Neural cell (in vitro differentiated cells): Measurements from ENCODE around the gene ARHGAP25. TPM values are rescaled to one million over a fixed set of nuclear protein-coding genes. Genes with fewer than 3 reads are reported as not detected.

Experiments
- H2AFZ ChIP-seq: fragments of 200-600, 300-800 bp; sonication (generic), shearing (Covaris generic); 2 replicates; pipeline ENCODE4 v1.6.0; 2014; ENCODE audit warnings: low read depth, mild to moderate bottlenecking, antibody characterized with exemption, low read length, moderate library complexity
- H3F3A ChIP-seq: fragments of 200-600 bp; shearing (Covaris generic); 2 replicates; pipeline ENCODE4 v1.6.1; 2016; ENCODE audit warnings: mild to moderate bottlenecking, moderate library complexity, mixed read lengths, antibody characterized with exemption, low read length; ENCODE audit not compliant: insufficient read depth, poor library complexity, severe bottlenecking
- H3K27ac ChIP-seq: fragments of 200-600, 300-800 bp; sonication (generic), shearing (Covaris generic); 2 replicates; pipeline ENCODE4 v1.5.1; 2014; ENCODE audit warnings: mild to moderate bottlenecking, low read length, moderate library complexity
- H3K27me3 ChIP-seq: fragments of 300-800, 200-600 bp; sonication (generic), shearing (Covaris generic); 2 replicates; pipeline ENCODE4 v1.6.0; 2014; ENCODE audit warnings: mild to moderate bottlenecking, low read depth, low read length, moderate library complexity; ENCODE audit not compliant: insufficient read depth
- H3K36me3 ChIP-seq: fragments of 300-800, 200-600 bp; sonication (generic), shearing (Covaris generic); 2 replicates; pipeline ENCODE4 v1.5.1; 2014; ENCODE audit warnings: mild to moderate bottlenecking, antibody characterized with exemption, low read length, moderate library complexity; ENCODE audit not compliant: insufficient read depth
- H3K4me2 ChIP-seq: fragments of 300-800, 200-600 bp; sonication (generic), shearing (Covaris generic); 2 replicates; pipeline ENCODE4 v1.6.0; 2014; ENCODE audit warnings: mild to moderate bottlenecking, low read length
- H3K4me3 ChIP-seq: fragments of 300-800, 200-600 bp; sonication (generic), shearing (Covaris generic); 2 replicates; pipeline ENCODE4 v1.5.1; 2014; ENCODE audit warnings: mild to moderate bottlenecking, low read length, moderate library complexity
- H3K79me2 ChIP-seq: fragments of 200-600 bp; shearing (Covaris generic); replicated peaks from 2 replicates; pipeline ENCODE4 v1.6.0; 2014; ENCODE audit warnings: mild to moderate bottlenecking, low read length, moderate library complexity; ENCODE audit not compliant: insufficient read depth
- H3K9ac ChIP-seq: fragments of 300-800, 200-600 bp; sonication (generic), shearing (Covaris generic); 2 replicates; pipeline ENCODE4 v1.6.1; 2016; ENCODE audit warnings: mild to moderate bottlenecking, low read length, mixed read lengths
- H3K9me2 ChIP-seq: fragments of 200-600 bp; shearing (Covaris generic); 2 replicates; pipeline ENCODE4 v1.6.1; 2016; ENCODE audit warnings: mild to moderate bottlenecking, low read length, mixed read lengths; ENCODE audit not compliant: insufficient read depth
- H3K9me3 ChIP-seq: fragments of 200-600, 300-800 bp; sonication (generic), shearing (Covaris generic); 2 replicates; pipeline ENCODE4 v1.6.1; 2016; ENCODE audit warnings: mild to moderate bottlenecking, mixed run types, low read length, moderate library complexity, mixed read lengths
- H4K20me1 ChIP-seq: fragments of 200-600 bp; shearing (Covaris generic); 2 replicates; pipeline ENCODE4 v1.6.1; 2016; ENCODE audit warnings: mild to moderate bottlenecking, mixed run types; ENCODE audit not compliant: insufficient read depth
- EP300 ChIP-seq: fragments of 450-650 bp; conservative IDR thresholded peaks from 2 replicates; pipeline ENCODE4 v1.6.1; 2014; ENCODE audit warnings: antibody characterized with exemption, mild to moderate bottlenecking, moderate library complexity; ENCODE audit not compliant: poor library complexity, severe bottlenecking
- EZH2 ChIP-seq: fragments of 200-600, 300-800 bp; shearing (Covaris generic), sonication (generic); IDR thresholded peaks from 2 replicates; pipeline ENCODE4 v1.6.1; 2014; ENCODE audit warnings: antibody characterized with exemption, low read length, borderline replicate concordance, mild to moderate bottlenecking; ENCODE audit not compliant: insufficient read depth, poor library complexity, severe bottlenecking
- MXI1 ChIP-seq: fragments of 450-650 bp; conservative IDR thresholded peaks from 2 replicates; pipeline ENCODE4 v1.6.1; 2014; ENCODE audit warnings: antibody characterized with exemption, mild to moderate bottlenecking; ENCODE audit not compliant: poor library complexity, severe bottlenecking
- POLR2AphosphoS5 ChIP-seq: IDR thresholded peaks from 2 replicates; pipeline ENCODE4 v1.6.1; 2012
- RAD21 ChIP-seq: fragments of 450-650 bp; conservative IDR thresholded peaks from 2 replicates; pipeline ENCODE4 v1.6.1; 2014; ENCODE audit warnings: antibody characterized with exemption, mild to moderate bottlenecking, moderate library complexity
- REST ChIP-seq: IDR thresholded peaks from 2 replicates; pipeline ENCODE4 v1.6.1; 2012; ENCODE audit warnings: borderline replicate concordance
- SMC3 ChIP-seq: fragments of 450-650 bp; conservative IDR thresholded peaks from 2 replicates; pipeline ENCODE4 v1.6.1; 2014; ENCODE audit warnings: antibody characterized with exemption, mild to moderate bottlenecking, moderate library complexity; ENCODE audit not compliant: poor library complexity
- TAF1 ChIP-seq: IDR thresholded peaks from 2 replicates; pipeline ENCODE4 v1.6.1; 2012; ENCODE audit warnings: low read depth
- polyA plus RNA-seq: library from polyadenylated mRNA; depleted of rRNA; stranded (reverse); fragments of >200 nt; gene quantifications from 2 replicates; pipeline ENCODE4 v1.2.3, GENCODE V29; 2014
- TF ChIP-seq, protein P1 (sequence below): fragments of 450-650 bp; IDR thresholded peaks from 2 replicates; pipeline ENCODE4 v1.5.1; 2014; ENCODE audit warnings: antibody characterized with exemption, mild to moderate bottlenecking, moderate library complexity; ENCODE audit not compliant: poor library complexity, severe bottlenecking

The ARHGAP25 gene
- polyA plus RNA-seq, 1 donor from 2014 or later, result not detected

DNA sequence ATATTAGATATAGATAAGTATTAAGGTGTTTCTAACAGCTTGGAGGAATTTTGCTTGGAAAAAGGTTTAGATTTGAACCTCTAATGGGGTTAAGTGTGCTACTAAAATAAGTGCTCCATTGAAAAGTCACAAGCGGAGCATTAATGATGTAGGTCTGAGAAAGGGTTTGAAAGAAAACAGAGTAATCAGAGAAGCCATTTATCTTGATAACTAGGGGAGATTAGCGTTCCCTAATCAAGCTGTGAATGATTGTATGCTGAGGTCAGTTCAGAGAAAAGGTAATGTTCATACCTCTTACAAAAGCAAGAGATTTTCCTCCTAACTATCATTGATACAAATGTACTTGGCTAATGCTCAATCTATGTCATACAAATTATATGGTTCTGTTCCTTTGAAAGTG, 1.5 kb downstream of the ARHGAP25 start:
- H2AFZ ChIP-seq, result no peak overlapping the region
- H3K27me3 ChIP-seq, result no peaks in the 10 kb centered on the region
- H3K9me2 ChIP-seq, result no peaks in the 10 kb centered on the region
- H3K36me3 ChIP-seq, result no peaks in the 10 kb centered on the region
- H3K79me2 ChIP-seq, result no peaks in the 10 kb centered on the region
- no peaks in the 10 kb centered on the region for H3F3A ChIP-seq
- no peaks in the 10 kb centered on the region for H3K9me3 ChIP-seq
- H3K27ac ChIP-seq, result no peak overlapping the region
- H4K20me1 ChIP-seq, result no peaks in the 10 kb centered on the region
- H3K9ac ChIP-seq, result no peak overlapping the region
- H3K4me3 ChIP-seq, result no peak overlapping the region
- no peak overlapping the region for H3K4me2 ChIP-seq
- peak; percentile 9 for TF ChIP-seq POLR2AphosphoS5
- no peak for TF ChIP-seq TAF1

- no peak for TF ChIP-seq RAD21
- no peak for TF ChIP-seq POLR2AphosphoS5
- no peak for TF ChIP-seq MXI1
- TF ChIP-seq SMC3, result no peak
- TF ChIP-seq EP300, result no peak
- no peak for TF ChIP-seq EZH2
- TF ChIP-seq REST, result no peak
- TF ChIP-seq, protein P1, sequence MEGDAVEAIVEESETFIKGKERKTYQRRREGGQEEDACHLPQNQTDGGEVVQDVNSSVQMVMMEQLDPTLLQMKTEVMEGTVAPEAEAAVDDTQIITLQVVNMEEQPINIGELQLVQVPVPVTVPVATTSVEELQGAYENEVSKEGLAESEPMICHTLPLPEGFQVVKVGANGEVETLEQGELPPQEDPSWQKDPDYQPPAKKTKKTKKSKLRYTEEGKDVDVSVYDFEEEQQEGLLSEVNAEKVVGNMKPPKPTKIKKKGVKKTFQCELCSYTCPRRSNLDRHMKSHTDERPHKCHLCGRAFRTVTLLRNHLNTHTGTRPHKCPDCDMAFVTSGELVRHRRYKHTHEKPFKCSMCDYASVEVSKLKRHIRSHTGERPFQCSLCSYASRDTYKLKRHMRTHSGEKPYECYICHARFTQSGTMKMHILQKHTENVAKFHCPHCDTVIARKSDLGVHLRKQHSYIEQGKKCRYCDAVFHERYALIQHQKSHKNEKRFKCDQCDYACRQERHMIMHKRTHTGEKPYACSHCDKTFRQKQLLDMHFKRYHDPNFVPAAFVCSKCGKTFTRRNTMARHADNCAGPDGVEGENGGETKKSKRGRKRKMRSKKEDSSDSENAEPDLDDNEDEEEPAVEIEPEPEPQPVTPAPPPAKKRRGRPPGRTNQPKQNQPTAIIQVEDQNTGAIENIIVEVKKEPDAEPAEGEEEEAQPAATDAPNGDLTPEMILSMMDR, result no peak
- no peak for TF ChIP-seq TAF1
- no peak overlapping the region for H3K4me3 ChIP-seq
- H3K27ac ChIP-seq, result no peak overlapping the region
- H4K20me1 ChIP-seq, result no peaks in the 10 kb centered on the region
- no peaks in the 10 kb centered on the region for H3K9me2 ChIP-seq
- H3K9me3 ChIP-seq, result no peaks in the 10 kb centered on the region
- H3K36me3 ChIP-seq, result no peaks in the 10 kb centered on the region
- H2AFZ ChIP-seq, result no peak overlapping the region
- H3K9ac ChIP-seq, result no peak overlapping the region
- no peaks in the 10 kb centered on the region for H3K27me3 ChIP-seq
- H3K79me2 ChIP-seq, result no peaks in the 10 kb centered on the region
- H3K4me2 ChIP-seq, result no peak overlapping the region
- H3F3A ChIP-seq, result no peaks in the 10 kb centered on the region
Observed at GRCh38 chr2:68737711-68738110, 3.1 kb downstream of the ARHGAP25 start.
